ENCODE data around the gene PLOD1. TPM values are rescaled to one million over a fixed set of nuclear protein-coding genes. Genes with fewer than 3 reads are reported as not detected.
"Not testable (repeated sequence)": the region's sequence is repeated elsewhere in the genome, so short reads cannot be mapped to it uniquely, and the experiment has no call there.

The PLOD1 gene
- total RNA-seq, 1 experiment from 2014 or later = 72.4 TPM

GRCh38 chr1:12005488-12006166, 71.1 kb downstream of the PLOD1 start:
- no peak for DNase-seq (ENCODE audit: low read depth)

GRCh38 chr1:12006167-12006921, 71.8 kb downstream of the PLOD1 start:
- no peak for DNase-seq (ENCODE audit: low read depth)

- no peak for DNase-seq (ENCODE audit: low read depth)
These were observed 72.7 kb downstream of the PLOD1 start for GRCh38 chr1:12007204-12007603.

DNA sequence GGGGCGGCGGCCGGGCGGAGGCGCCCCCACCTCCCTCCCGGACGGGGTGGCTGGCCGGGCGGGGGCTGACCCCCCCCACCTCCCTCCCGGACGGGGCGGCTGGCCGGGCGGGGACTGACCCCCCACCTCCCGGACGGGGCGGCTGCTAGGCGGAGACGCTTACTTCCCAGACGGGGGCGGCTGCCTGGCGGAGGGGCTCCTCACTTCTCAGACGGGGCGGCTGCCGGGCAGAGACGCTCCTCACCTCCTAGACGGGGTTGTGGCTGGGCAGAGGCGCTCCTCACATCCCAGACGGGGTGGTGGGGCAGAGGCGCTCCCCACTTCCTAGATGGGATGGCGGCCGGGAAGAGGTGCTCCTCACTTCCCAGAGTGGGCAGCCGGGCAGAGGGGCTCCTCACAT, 73.8 kb downstream of the PLOD1 start:
- DNase-seq (ENCODE audit: low read depth) = not testable (repeated sequence)

GRCh38 chr1:12009318-12009947, 74.9 kb downstream of the PLOD1 start:
- DNase-seq (ENCODE audit: low read depth) = no peak

GRCh38 chr1:12010746-12011570, 76.4 kb downstream of the PLOD1 start:
- no peak for DNase-seq (ENCODE audit: low read depth)

- no peak for DNase-seq (ENCODE audit: low read depth)
These were observed 77.5 kb downstream of the PLOD1 start for GRCh38 chr1:12011998-12012397.

DNA sequence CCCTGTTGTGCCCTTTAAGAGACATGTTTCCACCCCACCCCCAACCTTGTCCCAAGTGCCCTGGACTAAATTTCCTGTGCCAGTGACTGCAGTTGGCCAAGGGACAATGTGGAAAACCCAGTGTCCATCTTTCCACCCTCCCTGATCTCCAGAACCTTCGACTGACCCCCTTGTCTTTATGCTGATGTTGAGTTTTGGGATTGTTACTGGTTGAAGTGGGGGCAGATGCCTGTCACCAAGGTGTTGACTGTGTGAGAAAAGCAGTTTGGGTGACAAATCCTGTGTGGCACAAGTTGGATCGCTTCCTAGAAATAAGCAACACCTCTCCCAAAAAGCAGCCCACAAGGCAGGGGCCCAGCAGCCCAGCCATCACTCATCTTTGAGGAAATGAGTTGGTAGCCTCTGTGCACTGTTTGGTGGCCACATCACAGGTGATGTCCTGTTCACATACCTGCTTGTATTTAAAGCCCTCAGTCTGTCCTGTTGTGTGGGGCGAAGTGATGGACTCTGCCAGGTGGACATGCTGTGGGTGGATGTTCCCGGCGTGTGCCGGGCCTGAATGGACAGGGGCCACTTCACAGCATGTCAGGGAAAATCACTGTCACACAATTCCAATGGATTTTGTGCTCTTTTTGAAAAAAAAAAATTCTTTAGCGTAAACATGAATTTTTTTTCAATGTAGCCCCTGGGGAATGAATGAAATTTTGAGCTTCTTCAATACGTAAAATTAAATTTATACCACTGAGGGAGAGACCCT, 78.2 kb downstream of the PLOD1 start:
- no peak for DNase-seq (ENCODE audit: low read depth)

DNA sequence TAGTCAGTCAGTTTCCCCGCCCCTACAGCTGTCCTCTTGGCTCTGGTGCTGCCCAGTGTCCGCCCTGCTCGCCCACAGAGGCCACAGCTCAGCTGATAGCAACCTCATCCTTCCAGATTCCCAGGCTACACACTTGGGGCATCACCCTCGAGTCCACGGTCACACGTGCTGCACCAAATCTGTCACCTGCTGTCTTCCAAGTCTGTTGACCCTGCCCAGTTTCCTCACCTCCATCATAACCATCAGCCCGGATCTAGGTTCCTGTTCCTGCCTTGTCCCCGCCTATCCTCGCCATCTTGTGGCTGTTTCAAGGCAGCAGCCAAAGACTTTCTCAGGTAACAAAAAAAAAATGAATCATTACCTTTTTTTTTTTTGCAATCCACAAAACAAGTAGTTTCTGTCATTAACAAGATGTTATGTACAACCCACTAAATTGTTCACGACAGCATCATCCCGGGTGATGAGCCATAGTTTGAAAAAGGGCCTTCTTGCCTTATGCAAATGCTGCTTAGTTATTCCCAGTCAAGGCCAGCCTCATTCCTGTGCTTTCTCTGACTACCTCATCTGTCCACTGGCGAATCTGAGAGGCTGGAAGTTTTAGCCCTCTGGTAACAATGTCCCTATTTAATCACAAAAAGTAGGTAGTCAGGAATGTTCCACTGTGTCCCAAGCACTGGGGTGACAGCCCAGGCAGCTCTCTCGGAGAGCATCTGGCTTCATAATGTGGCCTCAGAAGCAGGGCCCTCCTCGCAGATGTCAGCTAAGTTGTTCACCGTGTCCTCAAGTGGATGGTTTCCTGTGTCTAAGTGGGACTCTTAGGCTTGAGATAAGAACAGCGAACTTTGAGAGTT, 79.8 kb downstream of the PLOD1 start:
- DNase-seq (ENCODE audit: low read depth) = no peak

- no peak for DNase-seq (ENCODE audit: low read depth)
These were observed 80.5 kb downstream of the PLOD1 start for GRCh38 chr1:12015001-12015491.

DNA sequence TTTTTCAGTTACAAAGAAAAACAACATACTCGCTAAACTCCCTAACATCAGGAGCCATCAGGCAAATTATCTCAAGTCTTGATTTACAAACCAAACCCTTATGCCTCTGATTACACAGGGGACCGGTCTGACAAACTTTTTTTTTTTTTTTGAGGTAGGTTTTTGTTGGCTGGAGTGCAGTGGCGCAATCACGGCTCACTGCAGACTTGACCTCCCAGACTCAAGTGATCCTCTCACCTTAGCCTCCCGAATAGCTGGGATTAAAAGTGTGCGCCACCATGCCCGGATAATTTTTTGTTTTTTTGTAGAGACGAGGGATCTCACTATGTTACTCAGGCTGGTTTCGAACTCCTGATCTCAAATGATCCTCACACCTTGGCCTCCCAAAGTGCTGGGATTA, 81.0 kb downstream of the PLOD1 start:
- no peak for DNase-seq (ENCODE audit: low read depth)

DNA sequence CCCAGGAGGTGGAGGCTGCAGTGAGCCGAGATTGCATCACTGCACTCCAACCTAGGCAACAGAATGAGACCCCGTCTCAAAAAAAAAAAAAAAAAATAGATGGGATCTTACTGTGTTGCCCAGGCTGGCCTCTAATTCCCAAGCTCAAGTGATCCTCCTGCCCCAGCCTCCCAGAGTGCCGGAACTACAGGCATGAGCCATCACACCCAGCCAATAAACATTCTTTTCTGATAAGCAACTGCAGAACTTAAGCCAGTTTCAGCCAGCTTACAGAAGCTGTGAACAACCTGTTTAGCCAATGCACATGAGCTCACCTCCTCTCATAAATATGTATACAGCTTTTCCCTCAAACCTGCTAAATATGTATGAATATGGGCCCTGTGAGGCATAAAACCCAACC, 81.7 kb downstream of the PLOD1 start:
- DNase-seq (ENCODE audit: low read depth) = no peak

DNA sequence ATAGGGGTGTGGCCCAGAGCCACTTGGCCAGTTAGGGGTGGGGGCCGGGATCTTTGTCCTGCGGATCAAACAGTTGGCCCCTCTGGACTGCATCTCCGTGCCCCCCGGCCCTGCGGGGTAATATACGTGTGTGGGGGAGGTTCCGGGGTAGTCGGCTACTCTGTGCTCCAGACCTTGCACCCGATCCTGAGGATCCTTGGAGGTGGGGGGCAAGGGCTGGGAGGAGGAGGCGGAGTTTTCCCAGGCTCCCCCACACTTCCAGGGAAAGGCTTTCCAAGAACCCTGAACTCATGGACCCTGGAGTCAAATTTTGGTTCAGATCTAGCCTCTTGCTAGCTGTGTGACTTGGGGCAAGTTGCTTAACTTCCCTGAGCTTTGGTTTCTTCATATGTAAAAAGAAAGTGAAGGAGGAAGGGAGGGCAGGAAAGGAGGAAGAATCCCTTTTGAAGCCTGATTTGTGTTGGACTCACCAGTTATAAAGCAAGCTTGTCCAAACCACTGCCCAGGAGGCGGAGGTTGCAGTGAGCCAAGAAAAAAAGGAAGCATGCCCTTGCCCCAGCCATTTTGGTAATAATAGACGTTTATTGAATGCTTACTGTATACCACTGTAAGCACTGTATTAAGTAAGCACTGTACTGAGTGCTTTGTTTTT, 85.5 kb downstream of the PLOD1 start:
- peak; percentile 36 for DNase-seq (ENCODE audit: low read depth)

DNA sequence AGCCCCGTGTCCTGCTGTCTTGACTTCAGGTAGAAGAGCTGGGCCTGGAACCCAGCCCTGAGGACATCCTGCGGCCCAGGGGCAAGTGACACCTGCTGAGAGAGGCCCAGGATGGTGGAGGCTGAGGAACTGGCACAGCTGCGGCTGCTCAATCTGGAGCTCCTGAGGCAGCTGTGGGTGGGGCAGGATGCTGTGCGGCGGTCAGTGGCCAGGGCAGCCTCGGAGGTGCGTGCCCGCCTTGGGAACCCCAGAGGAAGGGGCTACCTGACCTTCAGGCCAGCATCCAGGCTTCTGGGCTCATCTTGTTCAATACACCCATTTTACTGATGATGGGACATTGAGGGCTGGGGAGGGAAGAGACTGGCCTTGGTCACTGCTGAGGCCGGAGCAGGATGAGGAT, 87.1 kb downstream of the PLOD1 start:
- DNase-seq (ENCODE audit: low read depth) = no peak

- no peak for DNase-seq (ENCODE audit: low read depth)
These were observed 87.5 kb downstream of the PLOD1 start for GRCh38 chr1:12022036-12022435.
